ENCODE results near the gene RNH1. TPM values are rescaled to one million over a fixed set of nuclear protein-coding genes. Genes with fewer than 3 reads are reported as not detected.

The RNH1 gene
- total RNA-seq, 1 experiment from 2014 or later: 345 TPM

GRCh38 chr11:545171-545570, 38.1 kb upstream of the RNH1 start:
- POLR2A ChIA-PET: interaction anchor here (1.0 kb wide), 1 partner anchor 8 kb away, joined by 3 read pairs; no protein-coding TSS in a partner anchor
- CTCF ChIA-PET: no interaction called here
- in situ Hi-C loops (cut with HindIII; ENCODE audit: low pct_unique_long_range_greater_than_20kb, low sequenced_read_pairs) (no loop called here), intact Hi-C loops (cut with micrococcal nuclease; ENCODE audit: unreplicated experiment) (no loop called here)
- ATAC-seq (no peak), DNase-seq (ENCODE audit: low read depth, low spot score) (no peak)
- BruUV-seq (replicated peaks): no TSS peak
- Histone ChIP-seq H3K9me3 (ENCODE audit: control insufficient read depth, insufficient read depth, low read depth, low read length) (no peaks in the 10 kb centered on the region), H3K4me3 (ENCODE audit: low read depth in 2 of 2, low read length in 2 of 2) (no peak overlapping the region), H3K27me3 (ENCODE audit: control insufficient read depth, insufficient read depth, low read length) (no peaks in the 10 kb centered on the region), H3K36me3 (ENCODE audit: control insufficient read depth, insufficient read depth, low read length) (no peaks in the 10 kb centered on the region), H3K4me1 (ENCODE audit: control insufficient read depth, insufficient read depth, low read length) (peaks cover under 1% of the 10 kb centered on the region; the same call in 1 of the 2 replicates), H3K27ac (ENCODE audit: low read length) (no peak overlapping the region)
- TF ChIP-seq POLR2AphosphoS5 (IDR thresholded peaks at IDR 0.05; ENCODE audit: low read depth, low read length): no peak
- TF ChIP-seq CTCF (IDR thresholded peaks at IDR 0.05): no peak
- TF ChIP-seq SIN3A (IDR thresholded peaks at IDR 0.05; ENCODE audit: borderline replicate concordance, insufficient read depth, low read depth, low read length): no peak
- TF ChIP-seq TCF7L2 (IDR thresholded peaks at IDR 0.05; ENCODE audit: low read depth, low read length): no peak
- TF ChIP-seq, protein P1, sequence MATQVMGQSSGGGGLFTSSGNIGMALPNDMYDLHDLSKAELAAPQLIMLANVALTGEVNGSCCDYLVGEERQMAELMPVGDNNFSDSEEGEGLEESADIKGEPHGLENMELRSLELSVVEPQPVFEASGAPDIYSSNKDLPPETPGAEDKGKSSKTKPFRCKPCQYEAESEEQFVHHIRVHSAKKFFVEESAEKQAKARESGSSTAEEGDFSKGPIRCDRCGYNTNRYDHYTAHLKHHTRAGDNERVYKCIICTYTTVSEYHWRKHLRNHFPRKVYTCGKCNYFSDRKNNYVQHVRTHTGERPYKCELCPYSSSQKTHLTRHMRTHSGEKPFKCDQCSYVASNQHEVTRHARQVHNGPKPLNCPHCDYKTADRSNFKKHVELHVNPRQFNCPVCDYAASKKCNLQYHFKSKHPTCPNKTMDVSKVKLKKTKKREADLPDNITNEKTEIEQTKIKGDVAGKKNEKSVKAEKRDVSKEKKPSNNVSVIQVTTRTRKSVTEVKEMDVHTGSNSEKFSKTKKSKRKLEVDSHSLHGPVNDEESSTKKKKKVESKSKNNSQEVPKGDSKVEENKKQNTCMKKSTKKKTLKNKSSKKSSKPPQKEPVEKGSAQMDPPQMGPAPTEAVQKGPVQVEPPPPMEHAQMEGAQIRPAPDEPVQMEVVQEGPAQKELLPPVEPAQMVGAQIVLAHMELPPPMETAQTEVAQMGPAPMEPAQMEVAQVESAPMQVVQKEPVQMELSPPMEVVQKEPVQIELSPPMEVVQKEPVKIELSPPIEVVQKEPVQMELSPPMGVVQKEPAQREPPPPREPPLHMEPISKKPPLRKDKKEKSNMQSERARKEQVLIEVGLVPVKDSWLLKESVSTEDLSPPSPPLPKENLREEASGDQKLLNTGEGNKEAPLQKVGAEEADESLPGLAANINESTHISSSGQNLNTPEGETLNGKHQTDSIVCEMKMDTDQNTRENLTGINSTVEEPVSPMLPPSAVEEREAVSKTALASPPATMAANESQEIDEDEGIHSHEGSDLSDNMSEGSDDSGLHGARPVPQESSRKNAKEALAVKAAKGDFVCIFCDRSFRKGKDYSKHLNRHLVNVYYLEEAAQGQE (IDR thresholded peaks at IDR 0.05; ENCODE audit: insufficient read depth in 1 of 2, low read depth in 2 of 2, low read length in 1 of 2): no peak

DNA sequence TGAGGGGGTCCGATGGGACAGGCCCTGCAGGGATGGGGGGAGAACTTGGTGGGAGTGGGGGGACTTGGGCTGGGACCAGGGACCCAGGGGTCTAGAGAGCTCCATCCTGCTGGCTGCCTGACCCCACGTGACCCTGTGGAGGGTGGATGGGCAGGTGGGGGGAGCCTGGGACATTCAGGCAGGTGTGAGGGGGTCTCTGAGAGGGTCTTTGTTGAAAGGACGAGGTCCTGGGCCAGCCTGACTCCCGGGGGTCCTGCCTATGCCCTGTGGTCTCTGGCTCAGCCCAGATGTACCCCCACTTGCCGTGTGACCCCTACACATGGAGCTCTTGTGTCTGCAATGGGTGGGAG, 37.8 kb upstream of the RNH1 start:
- Histone ChIP-seq H3K4me1 (ENCODE audit: control insufficient read depth, insufficient read depth, low read length) (peaks cover 4% of the 10 kb centered on the region), H3K27ac (ENCODE audit: low read length) (no peak overlapping the region), H3K36me3 (ENCODE audit: control insufficient read depth, insufficient read depth, low read length) (no peaks in the 10 kb centered on the region), H3K9me3 (ENCODE audit: control insufficient read depth, insufficient read depth, low read depth, low read length) (no peaks in the 10 kb centered on the region), H3K27me3 (ENCODE audit: control insufficient read depth, insufficient read depth, low read length) (no peaks in the 10 kb centered on the region), H3K4me3 (ENCODE audit: low read depth in 2 of 2, low read length in 2 of 2) (no peak overlapping the region)
- TF ChIP-seq, protein P1 (IDR thresholded peaks at IDR 0.05; ENCODE audit: insufficient read depth in 1 of 2, low read depth in 2 of 2, low read length in 1 of 2): no peak
- TF ChIP-seq TCF7L2 (IDR thresholded peaks at IDR 0.05; ENCODE audit: low read depth, low read length) (no peak), POLR2AphosphoS5 (IDR thresholded peaks at IDR 0.05; ENCODE audit: low read depth, low read length) (no peak), SIN3A (IDR thresholded peaks at IDR 0.05; ENCODE audit: borderline replicate concordance, insufficient read depth, low read depth, low read length) (no peak)
- no peak for ATAC-seq
- ChIA-PET CTCF (no interaction called here), POLR2A (interaction anchor here (1.0 kb wide), 1 partner anchor 9 kb away, joined by 3 read pairs; no protein-coding TSS in a partner anchor)
- no peak for DNase-seq (ENCODE audit: low read depth, low spot score)
- intact Hi-C loops (cut with micrococcal nuclease; ENCODE audit: unreplicated experiment): no loop called here
- in situ Hi-C loops (cut with HindIII; ENCODE audit: low pct_unique_long_range_greater_than_20kb, low sequenced_read_pairs): no loop called here
- no TSS peak for BruUV-seq (replicated peaks)

All from Panc1 (cell line).